GM06990 (cell line): ENCODE results near the gene ETV6.

Source experiments
- DNase-seq: peaks from one replicate; pipeline ENCODE4 v3.0.0-alpha.2; 2011; ENCODE audit not compliant: insufficient read length; ENCODE audit errors: extremely low read depth
- H3K27me3 ChIP-seq: replicated peaks from 2 replicates; pipeline ENCODE4 v1.6.0; 2011; ENCODE audit warnings: low read length; ENCODE audit not compliant: control insufficient read depth, insufficient read depth
- H3K36me3 ChIP-seq: 2 replicates; pipeline ENCODE4 v1.5.1; 2011; ENCODE audit warnings: low read length; ENCODE audit not compliant: control insufficient read depth, insufficient read depth
- H3K4me3 ChIP-seq: replicated peaks from 2 replicates; pipeline ENCODE4 v1.5.1; 2011; ENCODE audit warnings: low read depth, mild to moderate bottlenecking, control low read depth, low read length
- CTCF ChIP-seq: IDR thresholded peaks from 2 replicates; pipeline ENCODE4 v1.5.1; 2011; ENCODE audit warnings: low read length, control low read depth, mild to moderate bottlenecking, inconsistent platforms; ENCODE audit not compliant: insufficient read depth, poor library complexity, severe bottlenecking

The ETV6 gene

GRCh38 chr12:11730299-11731041, 81.0 kb downstream of the ETV6 start:
- Histone ChIP-seq H3K27me3 (no peaks in the 10 kb centered on the region), H3K4me3 (no peak overlapping the region), H3K36me3 (no peaks in the 10 kb centered on the region; the same call in 1 of the 2 replicates)
- DNase-seq: peak; percentile 75
- no peak for TF ChIP-seq CTCF

- Histone ChIP-seq H3K4me3 (no peak overlapping the region; the same call in 1 of the 2 replicates), H3K36me3 (no peaks in the 10 kb centered on the region; the same call in 1 of the 2 replicates), H3K27me3 (no peaks in the 10 kb centered on the region)
- TF ChIP-seq CTCF: no peak
- no peak for DNase-seq
These were observed 81.5 kb downstream of the ETV6 start for GRCh38 chr12:11731042-11731357.

DNA sequence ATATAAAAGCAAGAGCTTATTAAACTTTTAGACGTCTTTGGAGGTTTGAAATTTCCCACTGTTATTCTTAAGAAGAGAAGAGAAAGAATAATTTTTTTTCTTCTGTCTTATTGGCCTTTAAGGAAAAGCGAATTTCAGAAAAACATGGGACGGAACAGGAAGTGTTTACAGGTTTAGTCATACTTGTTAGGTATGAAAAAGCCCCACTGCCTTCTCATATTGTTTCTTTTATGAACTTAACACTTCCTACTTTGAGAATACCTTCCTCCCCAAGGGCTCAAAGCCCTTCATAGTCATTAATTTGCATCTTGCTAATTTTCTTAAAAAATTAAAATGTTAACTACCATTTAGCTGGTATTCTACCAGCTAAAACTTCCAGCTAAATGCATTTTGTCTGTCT, 82.0 kb downstream of the ETV6 start:
- Histone ChIP-seq H3K4me3 (peak overlapping the region; percentile 52), H3K36me3 (no peaks in the 10 kb centered on the region; the same call in 1 of the 2 replicates), H3K27me3 (no peaks in the 10 kb centered on the region)
- TF ChIP-seq CTCF: no peak
- no peak for DNase-seq

DNA sequence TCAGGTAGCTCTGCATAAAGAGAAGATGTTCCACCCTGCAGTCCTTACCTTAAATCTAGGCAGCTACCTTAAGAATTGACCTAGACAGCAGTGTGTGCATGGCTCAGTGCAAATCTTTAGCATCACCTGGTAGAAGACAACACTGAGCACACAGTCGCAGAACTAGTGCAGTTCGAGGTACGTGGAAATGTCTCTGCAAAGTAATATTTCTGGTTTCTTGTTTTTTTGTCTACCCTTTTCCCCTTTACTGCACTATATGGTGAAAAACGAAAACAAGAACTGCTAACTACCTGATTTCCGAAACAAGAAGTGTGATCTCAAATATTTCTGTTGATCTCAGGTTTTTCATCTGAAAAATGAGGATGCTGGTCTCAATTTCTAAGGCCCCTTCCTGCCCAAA, 82.5 kb downstream of the ETV6 start:
- no peak for DNase-seq
- Histone ChIP-seq H3K4me3 (peak overlapping the region; percentile 52), H3K27me3 (no peaks in the 10 kb centered on the region), H3K36me3 (no peaks in the 10 kb centered on the region; the same call in 1 of the 2 replicates)
- no peak for TF ChIP-seq CTCF

DNA sequence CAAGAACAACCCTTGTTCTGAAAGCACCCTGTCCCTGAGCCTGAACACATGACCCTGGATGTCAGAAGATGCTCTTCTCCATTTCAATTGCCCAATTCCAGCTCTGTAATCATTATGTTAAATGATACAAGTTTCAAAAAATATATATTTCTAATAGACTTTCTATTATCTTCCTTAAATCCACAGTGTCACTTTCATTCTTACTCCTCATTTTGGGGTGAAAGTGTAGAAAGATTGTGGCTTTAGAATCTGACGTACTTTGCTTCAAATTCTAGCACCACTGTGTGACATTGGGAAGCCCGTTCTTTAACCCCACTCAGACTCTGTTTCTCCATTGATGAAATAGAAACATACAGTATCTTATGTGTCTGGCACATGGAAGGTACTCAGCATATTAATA, 83.2 kb downstream of the ETV6 start:
- DNase-seq: no peak
- no peaks in the 10 kb centered on the region for H3K27me3 ChIP-seq
- no peak for TF ChIP-seq CTCF
- peak overlapping the region; percentile 29 for H3K4me3 ChIP-seq
- H3K36me3 ChIP-seq: no peaks in the 10 kb centered on the region; the same call in 1 of the 2 replicates
